ENCODE results near the gene GYS1.

DNA sequence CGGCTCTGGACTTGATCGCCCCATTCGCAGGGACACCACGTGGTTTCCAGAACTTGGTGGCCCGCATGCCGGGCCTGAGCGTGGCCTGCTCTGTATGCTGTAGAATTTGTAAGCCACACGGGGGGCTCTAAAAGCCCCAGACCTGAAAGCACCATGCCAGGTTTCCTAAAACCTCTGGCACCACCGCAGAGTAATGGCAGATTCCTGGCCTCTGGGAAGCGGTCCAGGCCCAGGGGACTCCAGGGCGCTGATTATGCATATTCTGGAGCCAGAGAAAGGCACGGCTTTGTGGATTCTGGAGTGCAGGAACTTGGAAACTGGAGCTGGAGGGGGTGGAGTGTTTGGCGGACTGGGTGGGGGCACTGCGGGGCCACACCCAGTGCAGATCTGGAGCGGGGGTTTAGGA lies 24.3 kb downstream of the GYS1 start:
- TF ChIP-seq, protein P1, sequence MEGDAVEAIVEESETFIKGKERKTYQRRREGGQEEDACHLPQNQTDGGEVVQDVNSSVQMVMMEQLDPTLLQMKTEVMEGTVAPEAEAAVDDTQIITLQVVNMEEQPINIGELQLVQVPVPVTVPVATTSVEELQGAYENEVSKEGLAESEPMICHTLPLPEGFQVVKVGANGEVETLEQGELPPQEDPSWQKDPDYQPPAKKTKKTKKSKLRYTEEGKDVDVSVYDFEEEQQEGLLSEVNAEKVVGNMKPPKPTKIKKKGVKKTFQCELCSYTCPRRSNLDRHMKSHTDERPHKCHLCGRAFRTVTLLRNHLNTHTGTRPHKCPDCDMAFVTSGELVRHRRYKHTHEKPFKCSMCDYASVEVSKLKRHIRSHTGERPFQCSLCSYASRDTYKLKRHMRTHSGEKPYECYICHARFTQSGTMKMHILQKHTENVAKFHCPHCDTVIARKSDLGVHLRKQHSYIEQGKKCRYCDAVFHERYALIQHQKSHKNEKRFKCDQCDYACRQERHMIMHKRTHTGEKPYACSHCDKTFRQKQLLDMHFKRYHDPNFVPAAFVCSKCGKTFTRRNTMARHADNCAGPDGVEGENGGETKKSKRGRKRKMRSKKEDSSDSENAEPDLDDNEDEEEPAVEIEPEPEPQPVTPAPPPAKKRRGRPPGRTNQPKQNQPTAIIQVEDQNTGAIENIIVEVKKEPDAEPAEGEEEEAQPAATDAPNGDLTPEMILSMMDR (IDR thresholded peaks at IDR 0.05), result no peak
- TF ChIP-seq, protein P2, sequence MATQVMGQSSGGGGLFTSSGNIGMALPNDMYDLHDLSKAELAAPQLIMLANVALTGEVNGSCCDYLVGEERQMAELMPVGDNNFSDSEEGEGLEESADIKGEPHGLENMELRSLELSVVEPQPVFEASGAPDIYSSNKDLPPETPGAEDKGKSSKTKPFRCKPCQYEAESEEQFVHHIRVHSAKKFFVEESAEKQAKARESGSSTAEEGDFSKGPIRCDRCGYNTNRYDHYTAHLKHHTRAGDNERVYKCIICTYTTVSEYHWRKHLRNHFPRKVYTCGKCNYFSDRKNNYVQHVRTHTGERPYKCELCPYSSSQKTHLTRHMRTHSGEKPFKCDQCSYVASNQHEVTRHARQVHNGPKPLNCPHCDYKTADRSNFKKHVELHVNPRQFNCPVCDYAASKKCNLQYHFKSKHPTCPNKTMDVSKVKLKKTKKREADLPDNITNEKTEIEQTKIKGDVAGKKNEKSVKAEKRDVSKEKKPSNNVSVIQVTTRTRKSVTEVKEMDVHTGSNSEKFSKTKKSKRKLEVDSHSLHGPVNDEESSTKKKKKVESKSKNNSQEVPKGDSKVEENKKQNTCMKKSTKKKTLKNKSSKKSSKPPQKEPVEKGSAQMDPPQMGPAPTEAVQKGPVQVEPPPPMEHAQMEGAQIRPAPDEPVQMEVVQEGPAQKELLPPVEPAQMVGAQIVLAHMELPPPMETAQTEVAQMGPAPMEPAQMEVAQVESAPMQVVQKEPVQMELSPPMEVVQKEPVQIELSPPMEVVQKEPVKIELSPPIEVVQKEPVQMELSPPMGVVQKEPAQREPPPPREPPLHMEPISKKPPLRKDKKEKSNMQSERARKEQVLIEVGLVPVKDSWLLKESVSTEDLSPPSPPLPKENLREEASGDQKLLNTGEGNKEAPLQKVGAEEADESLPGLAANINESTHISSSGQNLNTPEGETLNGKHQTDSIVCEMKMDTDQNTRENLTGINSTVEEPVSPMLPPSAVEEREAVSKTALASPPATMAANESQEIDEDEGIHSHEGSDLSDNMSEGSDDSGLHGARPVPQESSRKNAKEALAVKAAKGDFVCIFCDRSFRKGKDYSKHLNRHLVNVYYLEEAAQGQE (IDR thresholded peaks at IDR 0.05; ENCODE audit: insufficient read depth in 1 of 2, low read depth in 2 of 2, low read length in 1 of 2), result no peak
- TF ChIP-seq SIN3A (IDR thresholded peaks at IDR 0.05; ENCODE audit: borderline replicate concordance, insufficient read depth, low read depth, low read length), result no peak
- TF ChIP-seq TCF7L2 (IDR thresholded peaks at IDR 0.05; ENCODE audit: low read depth, low read length), result no peak

Measured in Panc1 (cell line).